Retinal pigment epithelial cell (primary cell): Measurements from ENCODE around the gene GBF1.

Experiments used
- DNase-seq: peaks from one replicate; pipeline ENCODE4 v3.0.0-alpha.2; 2010; ENCODE audit warnings: low read depth
- H3K4me3 ChIP-seq: 2 replicates; pipeline ENCODE4 v1.5.1; 2011; ENCODE audit warnings: mild to moderate bottlenecking, low read length, control low read depth, moderate library complexity
- TF ChIP-seq, protein P1 (sequence below): conservative IDR thresholded peaks from 2 replicates; pipeline ENCODE4 v1.5.1; 2011; ENCODE audit warnings: low read depth, low read length, control low read depth, inconsistent platforms

The GBF1 gene

DNA sequence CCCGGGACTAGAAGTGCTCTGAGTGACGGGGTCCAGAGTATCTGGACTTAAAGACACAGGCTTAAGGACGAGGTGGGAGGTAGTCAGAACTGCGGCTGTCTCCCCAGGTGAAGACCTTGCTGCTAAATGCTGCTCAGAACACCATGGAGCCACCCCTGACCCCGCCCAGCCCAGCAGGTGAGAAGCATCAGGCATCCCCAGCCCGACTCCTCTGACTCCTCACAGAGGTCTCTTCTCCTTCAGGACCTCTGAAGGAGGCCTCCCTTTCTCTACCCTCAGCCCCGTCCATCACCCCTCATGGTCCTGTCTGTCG is 156.0 kb downstream of the GBF1 start:
- TF ChIP-seq, protein P1, sequence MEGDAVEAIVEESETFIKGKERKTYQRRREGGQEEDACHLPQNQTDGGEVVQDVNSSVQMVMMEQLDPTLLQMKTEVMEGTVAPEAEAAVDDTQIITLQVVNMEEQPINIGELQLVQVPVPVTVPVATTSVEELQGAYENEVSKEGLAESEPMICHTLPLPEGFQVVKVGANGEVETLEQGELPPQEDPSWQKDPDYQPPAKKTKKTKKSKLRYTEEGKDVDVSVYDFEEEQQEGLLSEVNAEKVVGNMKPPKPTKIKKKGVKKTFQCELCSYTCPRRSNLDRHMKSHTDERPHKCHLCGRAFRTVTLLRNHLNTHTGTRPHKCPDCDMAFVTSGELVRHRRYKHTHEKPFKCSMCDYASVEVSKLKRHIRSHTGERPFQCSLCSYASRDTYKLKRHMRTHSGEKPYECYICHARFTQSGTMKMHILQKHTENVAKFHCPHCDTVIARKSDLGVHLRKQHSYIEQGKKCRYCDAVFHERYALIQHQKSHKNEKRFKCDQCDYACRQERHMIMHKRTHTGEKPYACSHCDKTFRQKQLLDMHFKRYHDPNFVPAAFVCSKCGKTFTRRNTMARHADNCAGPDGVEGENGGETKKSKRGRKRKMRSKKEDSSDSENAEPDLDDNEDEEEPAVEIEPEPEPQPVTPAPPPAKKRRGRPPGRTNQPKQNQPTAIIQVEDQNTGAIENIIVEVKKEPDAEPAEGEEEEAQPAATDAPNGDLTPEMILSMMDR = no peak
- no peak for DNase-seq
- no peak overlapping the region for H3K4me3 ChIP-seq

DNA sequence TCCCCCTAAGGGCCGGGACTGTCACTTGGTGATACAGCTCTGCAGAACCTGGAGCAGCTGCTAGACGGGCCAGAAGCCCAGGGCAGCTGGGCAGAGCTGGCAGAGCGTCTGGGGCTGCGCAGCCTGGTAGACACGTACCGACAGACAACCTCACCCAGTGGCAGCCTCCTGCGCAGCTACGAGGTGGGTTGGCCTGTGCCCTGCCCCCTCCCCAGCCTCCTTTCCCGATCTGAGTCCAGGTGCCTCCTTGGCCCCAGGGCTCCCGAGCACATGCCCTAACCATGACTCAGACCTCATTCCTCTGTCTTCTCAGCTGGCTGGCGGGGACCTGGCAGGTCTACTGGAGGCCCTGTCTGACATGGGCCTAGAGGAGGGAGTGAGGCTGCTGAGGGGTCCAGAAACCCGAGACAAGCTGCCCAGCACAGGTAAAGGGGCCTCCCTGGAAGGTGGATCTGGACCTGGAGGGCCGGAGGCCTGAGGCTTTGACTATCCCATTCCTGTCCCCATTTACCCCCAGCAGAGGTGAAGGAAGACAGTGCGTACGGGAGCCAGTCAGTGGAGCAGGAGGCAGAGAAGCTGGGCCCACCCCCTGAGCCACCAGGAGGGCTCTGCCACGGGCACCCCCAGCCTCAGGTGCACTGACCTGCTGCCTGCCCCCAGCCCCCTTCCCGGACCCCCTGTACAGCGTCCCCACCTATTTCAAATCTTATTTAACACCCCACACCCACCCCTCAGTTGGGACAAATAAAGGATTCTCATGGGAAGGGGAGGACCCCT is 156.6 kb downstream of the GBF1 start:
- TF ChIP-seq, protein P1 = no peak
- H3K4me3 ChIP-seq = no peak overlapping the region
- no peak for DNase-seq

DNA sequence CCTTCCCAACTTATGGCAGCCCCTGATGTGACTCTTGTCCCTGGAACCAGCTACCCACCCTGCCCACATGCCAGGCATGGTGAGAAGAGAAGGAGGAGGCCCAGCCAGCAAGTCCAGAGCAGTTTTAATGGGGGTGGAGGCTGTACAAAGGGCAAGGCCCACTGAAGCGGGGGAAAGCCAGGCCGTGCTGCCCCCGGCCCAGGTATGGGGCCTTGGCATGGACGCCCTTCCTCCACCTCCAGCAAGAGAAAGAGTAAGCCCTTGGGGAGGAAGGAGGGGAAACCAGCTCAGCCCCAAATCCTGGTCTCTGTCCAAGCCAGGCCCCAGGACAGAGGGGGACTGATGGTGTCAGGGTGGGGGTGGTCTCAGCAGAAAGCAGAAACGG is 157.2 kb downstream of the GBF1 start:
- DNase-seq = no peak
- TF ChIP-seq, protein P1 = no peak

DNA sequence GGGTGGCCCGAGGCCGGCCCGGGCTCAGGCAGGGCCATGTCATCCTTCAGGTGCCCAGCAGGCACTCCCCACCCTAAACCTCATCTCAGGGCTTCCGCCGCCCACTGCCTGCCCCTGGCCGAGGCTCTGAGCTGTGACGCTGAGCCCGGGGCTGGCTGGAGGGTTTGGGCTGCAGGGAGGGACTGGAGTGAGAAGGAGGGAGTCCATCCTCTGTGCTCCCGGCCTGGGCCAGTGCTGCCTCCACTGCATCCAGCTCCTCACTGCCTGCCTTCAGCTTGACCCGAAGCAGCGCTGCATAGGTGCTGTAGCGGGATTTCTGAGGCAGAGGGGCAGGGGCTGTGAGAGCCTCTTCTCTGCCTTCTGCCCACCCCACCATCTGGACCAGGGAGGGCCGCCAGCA is 157.8 kb downstream of the GBF1 start:
- DNase-seq = no peak
- TF ChIP-seq, protein P1 = no peak
- no peak overlapping the region for H3K4me3 ChIP-seq

More for the DNA sequence above, 157.2 kb downstream of the GBF1 start:
- H3K4me3 ChIP-seq = no peak overlapping the region

DNA sequence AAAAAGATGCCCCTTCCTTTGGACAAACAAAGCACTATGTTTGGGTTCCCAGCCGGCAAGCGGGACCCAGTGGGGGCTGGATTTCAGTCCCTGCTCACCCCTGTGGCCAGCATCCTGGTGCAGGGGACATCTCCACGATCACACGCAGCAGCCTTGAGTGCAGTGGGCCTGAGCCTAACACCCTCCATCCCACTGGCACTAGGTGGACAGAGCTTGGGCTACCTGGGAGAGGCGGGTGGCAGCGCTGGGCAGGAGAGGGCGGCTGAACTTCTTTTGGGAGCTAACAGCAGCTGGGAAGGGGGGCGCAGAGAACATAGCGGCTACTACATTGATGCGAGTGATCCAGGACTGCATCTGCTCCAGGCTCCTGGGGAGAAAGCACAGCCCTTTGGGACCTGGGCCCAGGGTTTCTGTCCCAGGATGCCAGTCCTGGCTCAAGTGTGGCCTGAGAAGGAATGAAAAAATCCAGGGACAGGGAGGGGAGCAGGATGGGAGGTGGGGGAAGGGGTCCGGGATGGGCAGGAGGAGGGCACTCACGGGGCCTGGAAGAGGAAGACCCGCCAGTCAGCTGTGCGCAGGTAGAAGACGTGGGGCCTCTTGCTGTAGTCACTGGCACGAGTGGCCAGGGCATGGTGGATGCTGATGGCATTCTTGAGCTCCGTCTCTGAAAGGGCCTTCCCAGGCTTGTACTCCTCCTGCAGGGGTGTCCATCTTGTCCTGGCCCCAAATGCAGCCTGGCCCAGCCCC is 159.2 kb downstream of the GBF1 start:
- H3K4me3 ChIP-seq = no peak overlapping the region
- DNase-seq = no peak
- TF ChIP-seq, protein P1 = no peak

DNA sequence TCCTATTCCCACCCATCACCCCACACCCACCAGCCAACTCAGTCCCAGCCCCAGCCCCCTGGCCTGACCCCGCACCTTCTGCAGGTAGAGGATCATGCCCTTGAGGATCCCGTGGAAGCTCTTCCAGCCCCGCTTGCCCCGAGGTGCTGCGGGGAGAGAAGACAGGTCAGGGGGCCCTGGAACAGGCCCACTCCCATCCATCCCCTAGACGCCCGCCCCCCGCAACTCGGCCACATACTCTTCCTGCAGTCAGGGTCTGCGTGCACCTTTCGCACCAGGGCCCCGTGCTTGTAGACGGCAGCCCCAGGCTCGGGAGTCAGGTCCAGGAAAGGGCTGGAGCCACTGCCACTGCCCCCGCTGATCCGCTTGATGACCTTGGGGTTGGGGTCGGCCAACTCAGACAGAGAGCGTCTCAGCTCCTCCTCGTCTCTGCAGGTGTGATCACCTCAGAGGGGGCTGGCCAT is 159.8 kb downstream of the GBF1 start:
- no peak overlapping the region for H3K4me3 ChIP-seq
- TF ChIP-seq, protein P1 = no peak

DNA sequence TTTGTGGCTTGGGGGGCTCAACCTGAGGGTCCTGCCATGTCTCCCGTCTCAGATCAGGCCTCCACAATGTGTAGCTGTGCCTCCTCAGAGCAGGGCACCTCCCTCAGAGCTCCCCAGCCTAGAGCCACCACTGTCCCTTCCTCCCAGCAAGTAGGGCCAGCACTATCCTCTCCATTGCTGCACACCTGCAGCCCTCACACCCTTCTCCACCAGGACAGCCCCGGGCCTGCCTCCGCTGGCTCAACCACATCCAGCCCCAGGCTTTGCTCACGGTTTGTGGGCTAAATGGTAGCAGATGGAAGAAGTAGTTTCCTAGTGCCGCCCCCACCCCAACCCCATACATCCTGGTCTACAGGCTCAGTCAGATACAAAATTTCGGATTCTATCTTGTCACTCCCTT is 160.3 kb downstream of the GBF1 start:
- TF ChIP-seq, protein P1 = no peak
- DNase-seq = no peak
- no peak overlapping the region for H3K4me3 ChIP-seq

More for the DNA sequence above, 159.8 kb downstream of the GBF1 start:
- DNase-seq = no peak
